ENCODE data around the gene MYOM3.

- no peak for TF ChIP-seq POLR2A (IDR thresholded peaks at IDR 0.05; ENCODE audit: low read depth, low read length)
- TF ChIP-seq POLR2AphosphoS5 (IDR thresholded peaks at IDR 0.05; ENCODE audit: low read depth, low read length), result no peak
- no peak for TF ChIP-seq POU2F2 (IDR thresholded peaks at IDR 0.05; ENCODE audit: low read depth, low read length)
- no peak for TF ChIP-seq TAF1 (IDR thresholded peaks at IDR 0.05; ENCODE audit: low read depth, low read length)
- TF ChIP-seq SPI1 (IDR thresholded peaks at IDR 0.05; ENCODE audit: low read depth, low read length), result no peak
- TF ChIP-seq PAX5 (IDR thresholded peaks at IDR 0.05; ENCODE audit: insufficient read depth, low read length, severe bottlenecking), result no peak
Observed at GRCh38 chr1:24157918-24158481, 46.1 kb upstream of the MYOM3 start.

All from GM12891 (cell line).